Activated CD4-positive, alpha-beta T cell treated with anti-CD3 and anti-CD28 coated beads for 24 hours (primary cell): Measurements from ENCODE around the gene SRGAP1.

Source experiments
- DNase-seq, 2 donors: peaks; one replicate each; pipeline ENCODE4 v3.0.0-alpha.2; 2020; ENCODE audit warnings: low read depth in 2 of 2

SRGAP1 gene

GRCh38 chr12:63905544-63905943, 61.0 kb downstream of the SRGAP1 start:
- DNase-seq = no peak

- no peak for DNase-seq
These were observed 62.4 kb downstream of the SRGAP1 start for GRCh38 chr12:63906876-63907275.

GRCh38 chr12:63907561-63907960, 63.1 kb downstream of the SRGAP1 start:
- DNase-seq = no peak

- no peak for DNase-seq
These were observed 65.2 kb downstream of the SRGAP1 start for GRCh38 chr12:63909746-63910145.

- DNase-seq = no peak
These were observed 66.8 kb downstream of the SRGAP1 start for GRCh38 chr12:63911341-63911740.

- DNase-seq = no peak
These were observed 68.2 kb downstream of the SRGAP1 start for GRCh38 chr12:63912651-63913050.

GRCh38 chr12:63913929-63914328, 69.4 kb downstream of the SRGAP1 start:
- no peak for DNase-seq

- no peak for DNase-seq
These were observed 70.8 kb downstream of the SRGAP1 start for GRCh38 chr12:63915105-63915800.

- no peak for DNase-seq
These were observed 72.3 kb downstream of the SRGAP1 start for GRCh38 chr12:63916561-63917476.

- DNase-seq = no peak
These were observed 73.0 kb downstream of the SRGAP1 start for GRCh38 chr12:63917477-63917862.

- DNase-seq = no peak
These were observed 73.6 kb downstream of the SRGAP1 start for GRCh38 chr12:63917864-63918799.

GRCh38 chr12:63918800-63919300, 74.3 kb downstream of the SRGAP1 start:
- DNase-seq = no peak

- DNase-seq = no peak
These were observed 75.3 kb downstream of the SRGAP1 start for GRCh38 chr12:63919756-63920155.

GRCh38 chr12:63921157-63921556, 76.7 kb downstream of the SRGAP1 start:
- DNase-seq = no peak

- DNase-seq = no peak
These were observed 78.0 kb downstream of the SRGAP1 start for GRCh38 chr12:63922474-63922873.

- DNase-seq = no peak
These were observed 80.3 kb downstream of the SRGAP1 start for GRCh38 chr12:63924781-63925180.

GRCh38 chr12:63927511-63927910, 83.0 kb downstream of the SRGAP1 start:
- no peak for DNase-seq

GRCh38 chr12:63928305-63928704, 83.8 kb downstream of the SRGAP1 start:
- DNase-seq = no peak

- DNase-seq = no peak
These were observed 84.9 kb downstream of the SRGAP1 start for GRCh38 chr12:63929426-63929825.

GRCh38 chr12:63930971-63931370, 86.5 kb downstream of the SRGAP1 start:
- DNase-seq = no peak

- no peak for DNase-seq
These were observed 87.2 kb downstream of the SRGAP1 start for GRCh38 chr12:63931703-63932102.

GRCh38 chr12:63934936-63935335, 90.4 kb downstream of the SRGAP1 start:
- no peak for DNase-seq
